GM21786 (cell line): Measurements from ENCODE around the gene PBX1.

ENCODE experiments used
- ATAC-seq: cut with Tn5 transposase; IDR thresholded peaks from one replicate; pipeline ENCODE4 v1.9.1; 2021; ENCODE audit not compliant: unreplicated experiment

Gene PBX1

GRCh38 chr1:164774413-164774812 is 215.4 kb downstream of the PBX1 start:
- ATAC-seq: no peak

- no peak for ATAC-seq
Measured at GRCh38 chr1:164774819-164775654, 216.1 kb downstream of the PBX1 start.

GRCh38 chr1:164777518-164777917 is 218.5 kb downstream of the PBX1 start:
- no peak for ATAC-seq

- no peak for ATAC-seq
Measured at GRCh38 chr1:164779376-164779775, 220.4 kb downstream of the PBX1 start.

- ATAC-seq: no peak
Measured at GRCh38 chr1:164780111-164780812, 221.3 kb downstream of the PBX1 start.

- no peak for ATAC-seq
Measured at GRCh38 chr1:164780863-164781262, 221.9 kb downstream of the PBX1 start.

- ATAC-seq: no peak
Measured at GRCh38 chr1:164781972-164782371, 223.0 kb downstream of the PBX1 start.

- no peak for ATAC-seq
Measured at GRCh38 chr1:164783778-164784555, 225.0 kb downstream of the PBX1 start.

- no peak for ATAC-seq
Measured at GRCh38 chr1:164784960-164785359, 226.0 kb downstream of the PBX1 start.

GRCh38 chr1:164785841-164786534 is 227.0 kb downstream of the PBX1 start:
- ATAC-seq: no peak

GRCh38 chr1:164786980-164787833 is 228.2 kb downstream of the PBX1 start:
- peak; percentile 96 for ATAC-seq

- ATAC-seq: no peak
Measured at GRCh38 chr1:164787834-164788231, 228.8 kb downstream of the PBX1 start.

GRCh38 chr1:164790081-164790480 is 231.1 kb downstream of the PBX1 start:
- ATAC-seq: no peak

GRCh38 chr1:164792410-164793004 is 233.5 kb downstream of the PBX1 start:
- ATAC-seq: no peak

GRCh38 chr1:164794356-164794755 is 235.4 kb downstream of the PBX1 start:
- ATAC-seq: no peak

- ATAC-seq: no peak
Measured at GRCh38 chr1:164796916-164797315, 237.9 kb downstream of the PBX1 start.

GRCh38 chr1:164801246-164801731 is 242.3 kb downstream of the PBX1 start:
- no peak for ATAC-seq

GRCh38 chr1:164801791-164802502 is 243.0 kb downstream of the PBX1 start:
- no peak for ATAC-seq
